GM21423 (cell line): ENCODE results near the gene IQSEC3.

Source experiments
- ATAC-seq: cut with Tn5 transposase; IDR thresholded peaks from one replicate; pipeline ENCODE4 v1.9.1; 2021; ENCODE audit warnings: mild to moderate bottlenecking, moderate library complexity; ENCODE audit not compliant: unreplicated experiment

Gene IQSEC3

DNA sequence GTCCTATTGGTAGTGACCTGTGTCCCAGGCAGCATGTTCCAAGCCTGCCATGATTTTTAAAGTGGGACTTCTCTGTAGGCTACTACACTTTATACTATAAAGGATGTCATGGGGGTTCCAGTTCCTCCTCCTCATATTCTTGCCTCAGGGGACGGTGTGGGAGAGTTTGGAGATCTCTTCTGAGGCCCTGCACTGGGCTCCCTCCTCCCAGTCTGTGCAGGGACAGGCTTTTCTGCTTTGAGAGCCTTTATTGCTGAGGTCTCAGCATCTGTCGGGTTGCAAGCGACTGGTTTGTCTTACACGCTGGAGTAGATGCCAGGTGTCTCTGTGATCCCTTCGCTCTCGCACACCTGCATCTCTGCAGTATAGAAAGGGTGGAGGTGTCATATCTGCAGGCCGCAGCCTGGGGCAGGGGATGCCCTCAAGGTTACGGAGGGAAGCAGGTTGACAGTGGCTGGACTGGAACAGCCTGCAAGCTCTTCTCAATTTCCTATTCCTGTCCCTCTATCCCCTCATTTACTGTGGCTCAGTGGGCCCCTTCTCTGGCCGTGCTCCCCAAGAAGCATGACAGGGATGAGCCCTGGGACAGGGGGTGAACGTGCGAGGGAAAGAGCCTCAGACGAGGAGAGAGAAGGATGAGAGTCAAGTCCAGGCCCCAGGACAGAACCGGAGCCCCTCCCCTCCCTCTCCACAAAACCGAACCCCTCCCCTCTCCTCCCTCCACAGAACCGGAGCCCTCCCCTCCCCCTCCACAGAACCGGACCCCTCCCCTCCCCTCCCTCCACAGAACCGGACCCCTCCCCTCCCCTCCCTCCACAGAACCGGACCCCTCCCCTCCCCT is 96.1 kb downstream of the IQSEC3 start:
- ATAC-seq = no peak

DNA sequence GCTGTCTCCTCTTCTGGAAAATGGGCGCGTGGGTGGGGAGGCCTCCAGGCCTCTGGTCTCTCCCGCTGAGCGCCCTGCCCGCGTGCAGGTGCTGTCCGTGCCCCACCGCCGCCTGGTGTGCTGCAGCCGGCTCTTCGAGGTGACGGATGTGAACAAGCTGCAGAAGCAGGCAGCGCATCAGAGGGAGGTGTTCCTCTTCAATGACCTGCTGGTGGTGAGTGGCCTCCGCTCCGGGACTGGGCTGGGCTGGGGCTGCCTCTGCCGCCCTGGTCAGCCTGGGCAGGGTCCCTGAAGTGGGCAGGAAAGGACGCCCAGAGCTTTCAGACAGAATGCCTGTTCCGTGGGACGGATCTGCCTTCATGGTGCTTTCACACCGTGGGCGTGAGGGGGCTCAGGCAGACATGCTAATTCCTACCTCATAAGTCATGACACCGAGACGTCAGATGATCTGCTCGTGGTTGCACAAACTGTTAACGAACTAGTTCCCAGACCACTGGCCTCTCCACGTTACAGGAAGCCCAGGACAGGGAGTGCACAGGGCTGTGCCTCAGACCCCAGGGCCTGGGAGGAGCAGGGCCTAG is 96.9 kb downstream of the IQSEC3 start:
- no peak for ATAC-seq

DNA sequence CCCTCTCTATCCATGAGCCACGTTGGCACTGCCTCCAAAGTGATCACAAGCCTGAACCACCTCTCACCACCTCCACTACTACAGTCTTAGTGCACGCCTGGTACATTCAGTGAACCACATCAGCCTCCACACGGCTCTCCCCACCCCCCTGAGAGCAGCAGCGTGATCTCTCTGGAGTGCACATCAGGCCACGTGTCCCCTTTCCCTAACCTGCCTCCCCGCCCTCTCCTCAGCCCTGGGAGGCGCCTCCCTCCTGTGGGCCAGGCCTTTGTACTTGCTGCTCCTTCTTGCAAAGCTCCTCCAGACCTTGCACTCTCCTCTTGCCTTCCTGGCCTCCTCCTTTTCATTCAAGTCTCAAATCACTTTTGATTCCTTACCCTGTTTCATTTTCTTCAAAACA is 97.6 kb downstream of the IQSEC3 start:
- no peak for ATAC-seq

DNA sequence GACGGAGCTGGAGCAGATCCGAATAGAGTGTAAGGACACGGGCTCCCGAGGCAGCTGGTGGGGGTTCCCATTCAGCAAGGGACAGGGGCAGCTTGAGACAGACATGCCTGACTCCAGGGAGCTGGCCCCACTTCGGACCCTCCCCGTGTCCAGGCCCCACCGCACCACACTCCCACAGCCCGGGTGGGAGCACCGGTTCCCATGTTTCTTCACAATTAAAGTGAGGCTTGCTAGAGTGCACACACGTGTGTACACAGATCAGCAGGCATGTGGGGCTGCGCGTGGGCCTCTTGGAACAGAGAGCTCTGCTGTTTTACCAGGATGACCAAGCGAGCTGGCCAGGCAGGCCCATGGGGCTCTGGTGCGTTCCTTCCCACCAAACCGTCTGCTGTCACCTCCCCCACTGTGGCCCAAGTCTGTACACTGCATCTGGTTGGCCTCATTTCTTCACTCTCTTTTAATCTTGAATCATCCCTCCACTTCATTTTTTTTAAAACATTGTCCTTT is 99.3 kb downstream of the IQSEC3 start:
- ATAC-seq = no peak

DNA sequence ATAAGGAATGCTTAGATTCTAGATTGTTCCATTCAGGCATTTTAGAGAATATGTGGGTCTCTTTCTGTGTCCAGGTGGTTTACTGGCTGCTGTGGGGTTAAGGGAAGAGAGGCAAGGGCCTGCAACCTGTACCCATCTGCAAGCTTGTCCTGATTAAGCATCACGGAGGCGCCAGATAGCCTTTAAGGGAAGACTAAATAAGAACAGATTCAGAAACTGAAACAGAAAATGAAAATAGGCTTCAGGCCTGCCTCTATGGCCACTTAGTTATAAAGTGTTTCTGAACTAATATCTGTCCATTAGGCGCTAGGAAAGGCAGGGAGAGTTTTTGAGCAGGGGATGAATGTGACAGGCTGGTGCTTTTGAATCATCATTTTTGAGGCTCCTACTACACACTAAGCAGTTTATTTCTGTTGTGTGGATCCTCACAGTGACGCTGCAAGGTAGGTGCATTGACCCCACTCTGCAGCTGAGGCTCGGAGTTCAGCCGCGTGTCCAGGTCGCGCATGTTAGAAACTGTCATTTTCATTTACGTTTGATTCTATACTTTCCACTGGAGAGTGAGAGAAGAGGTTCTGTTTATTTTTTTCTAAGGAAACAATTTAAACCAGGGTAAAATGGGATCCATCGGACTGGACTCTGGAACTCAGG is 100.0 kb downstream of the IQSEC3 start:
- no peak for ATAC-seq

DNA sequence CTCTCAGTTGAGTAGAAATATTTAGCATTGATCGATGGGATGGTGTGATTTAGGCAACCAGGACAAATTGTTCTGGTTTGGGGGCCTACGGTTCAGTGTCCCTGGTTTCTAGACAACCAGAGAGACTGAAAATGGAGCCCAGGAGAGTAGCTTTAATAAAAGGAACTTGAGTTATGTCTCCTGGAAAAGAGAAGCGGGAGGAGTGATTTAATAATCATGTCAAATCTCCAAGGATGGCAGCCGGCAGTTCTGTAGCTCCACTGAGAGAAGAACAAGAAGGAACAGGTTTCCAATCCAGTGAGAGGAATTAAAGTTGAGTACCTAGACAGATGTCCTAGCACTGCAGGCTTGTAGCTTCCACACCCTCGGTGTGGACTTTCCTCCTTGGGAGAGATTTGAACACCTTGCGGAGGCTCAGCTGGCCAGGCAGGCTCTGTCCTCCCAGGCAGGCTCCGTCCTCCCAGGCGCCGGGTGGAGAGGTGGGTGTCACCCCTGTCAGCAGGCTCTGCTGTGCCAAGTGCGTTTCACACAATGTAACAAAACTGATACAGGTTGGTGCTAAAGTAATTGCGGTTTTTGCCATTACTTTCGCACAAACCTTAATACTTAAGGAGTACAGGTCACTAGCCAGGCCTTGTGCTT is 101.5 kb downstream of the IQSEC3 start:
- ATAC-seq = no peak

DNA sequence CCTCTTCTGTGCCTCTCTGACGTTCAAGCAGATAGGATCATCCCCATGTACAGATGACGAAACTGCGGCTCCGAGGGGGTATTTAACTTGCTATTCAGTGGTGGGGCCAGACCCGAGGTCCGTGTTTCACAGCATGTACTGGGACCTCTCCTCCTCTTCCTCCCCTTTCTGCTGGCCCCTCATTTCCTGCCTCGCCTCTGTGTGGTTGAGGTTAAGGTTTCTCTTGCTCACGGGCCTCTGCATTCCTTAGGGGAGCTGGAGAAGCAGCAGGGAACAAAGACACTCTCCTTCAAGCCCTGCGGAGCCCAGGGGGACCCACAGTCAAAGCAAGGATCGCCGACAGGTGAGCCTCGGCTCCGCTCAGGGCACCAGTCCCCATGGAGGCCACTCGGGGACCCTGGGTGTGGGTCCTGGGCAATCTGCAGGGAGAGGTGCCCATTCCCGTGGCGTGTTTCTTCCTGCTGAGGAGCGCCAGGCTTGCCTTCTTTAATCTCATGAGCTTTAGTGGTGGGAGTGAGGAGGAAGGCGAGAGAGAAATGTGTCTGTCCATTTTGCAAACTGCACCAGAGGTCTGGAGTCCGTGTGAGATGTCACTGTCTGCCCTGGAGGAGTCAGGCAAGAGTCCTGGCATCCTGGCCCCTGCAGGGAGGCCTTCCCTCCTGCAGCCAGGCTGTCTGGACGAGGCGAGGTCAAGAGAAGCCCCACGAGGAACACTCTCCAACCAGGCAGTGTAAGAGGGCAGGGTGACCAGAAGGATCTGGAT is 102.4 kb downstream of the IQSEC3 start:
- no peak for ATAC-seq

DNA sequence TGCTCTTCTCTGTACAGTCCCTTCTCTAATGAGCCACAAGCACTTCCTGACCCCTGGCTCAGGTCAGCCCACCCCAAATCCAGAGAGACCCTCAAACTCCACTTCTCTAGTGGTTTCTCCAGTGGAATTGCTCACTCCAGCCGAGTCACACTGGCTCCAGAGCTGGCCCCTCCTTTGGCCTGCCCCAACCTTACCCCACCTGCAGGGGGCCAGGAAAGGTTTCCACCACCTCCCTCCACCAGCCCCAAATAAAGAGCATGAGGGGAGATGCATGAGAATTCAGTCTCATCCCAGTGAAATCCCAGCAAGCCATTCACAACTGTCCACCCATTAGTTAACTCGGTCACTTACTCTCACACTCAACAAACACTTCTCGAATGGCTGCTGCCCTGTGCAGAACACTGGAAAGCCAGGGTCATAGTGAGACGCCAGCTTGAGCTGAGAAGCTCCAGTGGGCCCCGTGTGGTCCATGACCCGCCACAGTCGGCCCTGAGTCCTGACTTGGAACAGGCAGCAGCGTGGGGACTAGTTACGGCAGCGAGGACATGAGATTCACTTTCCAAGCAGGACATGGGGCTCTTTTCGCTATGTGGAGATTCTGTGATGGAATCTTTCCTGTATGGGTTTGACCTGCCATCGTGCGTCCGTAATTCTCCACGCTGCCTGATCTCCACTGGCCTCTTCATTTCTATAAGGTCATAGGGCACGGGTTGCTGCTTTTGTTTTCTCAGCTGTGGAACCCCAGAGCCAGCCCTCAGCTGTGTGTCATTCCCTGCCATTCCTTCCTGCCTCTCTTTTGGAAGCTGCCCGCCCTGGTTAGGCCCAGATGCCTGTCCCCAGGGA is 103.2 kb downstream of the IQSEC3 start:
- no peak for ATAC-seq

DNA sequence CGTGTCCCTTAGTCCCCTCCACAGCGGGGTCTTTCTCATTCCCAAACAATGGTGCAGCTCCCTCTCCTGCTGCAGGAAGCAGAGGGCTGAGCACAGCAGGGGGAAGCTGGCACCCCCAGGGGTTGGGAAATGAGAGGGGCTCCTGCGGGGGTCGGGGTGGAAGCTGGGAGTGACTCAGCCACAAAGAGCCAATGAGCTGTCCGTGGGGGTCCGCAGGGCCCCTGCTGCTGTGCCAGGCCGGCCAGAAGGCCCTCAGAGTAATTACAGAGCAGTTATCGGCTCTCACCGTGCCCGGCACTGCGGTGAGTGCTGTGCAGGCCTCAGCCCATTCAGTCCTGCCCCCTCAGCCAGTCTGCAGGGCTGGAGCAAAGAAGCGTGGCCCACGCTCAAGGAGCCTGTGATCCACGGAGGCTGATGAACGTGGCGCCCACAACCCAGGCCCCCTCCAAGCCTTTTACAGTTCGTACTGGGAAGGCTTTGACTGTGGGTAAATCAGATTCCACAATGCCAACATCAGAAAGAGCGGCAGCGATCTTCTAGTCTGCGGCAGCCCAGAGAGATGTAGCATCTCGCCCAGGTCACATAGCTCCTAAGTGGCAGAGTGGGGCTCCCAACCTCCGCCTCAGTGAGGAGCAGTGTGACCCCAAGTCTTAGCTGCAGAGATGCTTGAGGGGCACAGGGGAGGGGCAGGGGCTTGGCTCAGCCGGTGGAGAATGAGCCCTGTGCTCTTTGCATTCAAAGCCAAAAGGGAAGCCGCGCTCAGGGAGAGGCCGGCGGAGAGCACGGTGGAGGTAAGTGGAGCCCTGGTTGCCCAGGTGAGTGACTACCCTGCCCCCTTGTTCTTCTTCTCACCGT is 104.0 kb downstream of the IQSEC3 start:
- no peak for ATAC-seq

DNA sequence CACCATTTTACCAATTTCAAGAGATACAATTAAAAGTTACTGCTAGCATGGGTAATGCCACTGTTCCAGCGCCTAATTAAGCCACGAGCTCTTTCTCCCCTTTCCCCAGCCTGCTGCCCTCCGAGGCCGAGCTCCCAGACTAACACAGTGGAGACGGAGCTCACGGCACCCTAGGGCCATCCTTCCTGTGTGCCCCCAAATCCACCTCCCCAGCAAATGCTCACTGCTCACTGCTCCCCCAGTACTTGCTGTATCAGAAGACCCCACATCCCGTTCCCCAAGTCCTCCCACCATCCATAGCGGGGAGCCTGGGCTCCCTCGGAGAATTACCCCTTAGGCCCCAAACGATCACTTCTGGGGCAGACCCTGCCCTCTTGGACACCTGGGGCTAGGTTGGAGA is 104.7 kb downstream of the IQSEC3 start:
- ATAC-seq = no peak

DNA sequence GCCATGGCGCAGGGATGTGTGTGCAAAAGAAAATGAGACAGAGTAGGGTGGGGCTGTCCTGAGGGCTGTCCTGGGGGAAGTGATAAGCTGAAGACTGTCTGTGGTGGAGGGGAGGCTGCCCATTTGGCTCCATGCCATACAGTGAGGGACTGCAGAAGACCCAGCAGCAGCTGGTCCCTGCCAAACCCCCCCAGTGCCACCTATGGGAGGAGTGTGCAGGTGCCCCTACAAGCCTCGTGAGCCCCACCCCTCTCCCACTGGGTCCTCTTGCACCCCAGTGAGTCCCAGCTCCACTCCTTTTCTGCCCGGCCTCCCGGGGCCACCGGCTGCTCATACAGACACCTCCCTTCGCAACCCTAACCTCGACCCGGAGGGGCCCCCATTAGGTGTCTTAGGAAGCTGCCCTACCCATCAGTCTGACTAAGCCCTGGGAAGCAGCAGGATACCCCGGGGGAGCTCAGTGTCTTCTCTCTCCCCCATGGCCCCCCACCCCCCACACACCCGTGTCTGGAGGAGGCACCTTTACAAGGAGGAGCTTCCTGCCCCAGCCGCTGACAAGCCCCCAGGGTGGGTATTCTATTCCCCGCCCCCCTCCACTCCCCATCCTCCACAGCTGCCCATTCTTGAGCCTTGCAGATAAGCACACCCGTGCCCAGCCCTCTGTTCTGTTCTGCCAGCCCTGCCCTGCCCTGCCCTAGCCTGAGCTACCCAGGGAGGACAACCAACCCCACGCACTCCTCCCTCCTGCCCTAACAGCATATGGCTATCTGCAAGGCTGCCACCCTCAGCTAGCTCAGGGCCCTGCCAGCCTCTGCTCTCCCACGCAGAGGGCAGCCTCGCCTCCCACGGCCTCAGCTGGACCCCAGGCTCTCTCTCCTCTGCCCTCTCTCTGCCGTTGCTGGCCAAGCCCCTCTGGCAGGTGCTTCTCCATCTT is 105.4 kb downstream of the IQSEC3 start:
- no peak for ATAC-seq

DNA sequence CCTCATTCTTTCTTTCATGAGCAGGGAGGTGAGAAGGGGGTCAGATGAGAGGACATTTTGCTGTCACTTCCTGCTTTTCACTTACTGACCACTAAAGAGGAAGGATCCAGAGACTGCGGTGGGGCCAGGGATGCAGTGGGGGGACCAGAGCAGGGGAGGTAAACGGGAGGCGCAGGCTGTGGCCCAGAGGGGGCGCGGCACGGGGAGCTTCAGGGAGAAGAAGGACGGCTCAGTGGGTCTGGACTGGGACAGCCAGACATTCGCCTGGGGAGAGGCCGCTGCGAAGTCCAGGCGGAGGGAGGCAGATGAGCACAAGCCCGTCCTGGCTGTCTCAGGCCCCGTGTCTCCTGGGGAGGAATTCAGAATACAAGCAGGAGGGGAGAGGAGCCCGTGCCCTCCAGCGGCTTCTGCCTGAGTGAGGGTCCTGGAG is 106.2 kb downstream of the IQSEC3 start:
- no peak for ATAC-seq

DNA sequence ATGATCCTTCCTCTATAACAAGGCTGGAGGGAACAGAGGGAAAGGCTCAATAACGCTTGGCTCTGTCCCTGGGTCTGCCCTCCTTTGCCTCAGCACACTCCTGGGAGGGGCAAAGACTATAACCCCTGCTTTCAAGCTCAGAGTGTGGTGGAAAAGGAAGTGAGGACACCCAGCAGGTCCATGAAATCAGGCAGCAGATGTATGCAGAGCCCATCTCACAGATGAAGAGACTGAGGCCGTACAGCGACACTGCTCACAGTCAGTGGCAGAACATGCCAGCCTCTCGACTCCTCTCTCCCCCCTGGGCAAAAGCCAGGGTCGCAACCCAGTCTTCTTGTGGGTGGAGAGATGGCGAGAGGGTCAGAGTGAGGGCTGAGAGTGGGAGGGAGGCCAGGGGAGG is 107.6 kb downstream of the IQSEC3 start:
- ATAC-seq = no peak

DNA sequence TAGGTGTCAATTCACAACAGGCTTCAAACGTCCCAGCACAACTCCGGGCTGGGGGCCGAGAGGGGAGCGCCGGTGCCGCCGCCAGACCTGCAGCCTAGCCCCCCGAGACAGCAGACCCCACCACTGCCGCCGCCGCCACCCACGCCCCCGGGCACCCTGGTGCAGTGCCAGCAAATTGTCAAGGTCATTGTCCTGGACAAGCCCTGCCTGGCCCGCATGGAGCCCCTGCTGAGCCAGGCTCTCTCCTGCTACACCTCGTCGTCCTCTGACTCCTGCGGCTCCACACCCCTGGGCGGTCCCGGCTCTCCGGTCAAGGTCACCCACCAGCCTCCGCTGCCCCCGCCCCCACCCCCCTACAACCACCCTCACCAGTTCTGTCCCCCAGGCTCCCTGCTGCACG is 108.0 kb downstream of the IQSEC3 start:
- no peak for ATAC-seq

DNA sequence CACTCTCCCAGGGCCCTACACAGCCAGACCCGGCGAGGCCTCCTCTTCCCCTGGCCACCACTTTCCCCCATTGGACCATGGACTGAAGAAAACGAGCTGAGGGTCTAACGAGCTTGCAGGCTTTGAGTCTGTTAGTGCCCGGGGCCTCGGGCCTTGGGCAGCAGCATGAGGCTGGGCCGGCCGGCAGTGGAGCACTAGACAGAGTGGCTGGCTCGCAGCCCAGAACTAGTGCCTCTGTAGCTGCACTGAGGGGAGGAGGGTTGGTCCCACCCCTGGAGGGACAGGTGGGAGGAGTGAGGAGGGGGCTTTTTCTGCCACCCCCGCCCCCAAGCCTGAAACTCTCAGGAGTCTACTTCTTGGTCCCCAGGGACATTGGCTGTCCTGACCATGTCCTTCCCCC is 108.7 kb downstream of the IQSEC3 start:
- no peak for ATAC-seq

DNA sequence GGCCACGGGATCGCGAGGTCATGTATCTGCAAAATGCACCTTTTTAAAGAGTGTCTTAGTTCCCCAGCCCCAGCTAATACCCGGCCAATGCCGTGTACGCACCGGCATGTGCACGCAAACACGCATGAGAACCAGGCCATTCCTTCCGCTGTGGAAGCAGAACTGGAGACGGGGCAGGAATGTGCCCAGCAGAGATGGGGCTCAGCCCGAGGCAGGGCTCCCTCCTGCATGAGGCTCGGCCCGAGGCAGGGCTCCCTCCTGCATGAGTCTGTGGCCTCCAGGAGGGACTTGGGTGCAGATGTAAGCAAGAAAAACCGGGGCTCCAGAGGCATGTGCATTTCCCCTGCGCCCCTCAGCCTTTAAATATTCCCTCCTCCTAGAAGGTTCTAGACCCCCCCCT is 109.2 kb downstream of the IQSEC3 start:
- ATAC-seq = no peak

DNA sequence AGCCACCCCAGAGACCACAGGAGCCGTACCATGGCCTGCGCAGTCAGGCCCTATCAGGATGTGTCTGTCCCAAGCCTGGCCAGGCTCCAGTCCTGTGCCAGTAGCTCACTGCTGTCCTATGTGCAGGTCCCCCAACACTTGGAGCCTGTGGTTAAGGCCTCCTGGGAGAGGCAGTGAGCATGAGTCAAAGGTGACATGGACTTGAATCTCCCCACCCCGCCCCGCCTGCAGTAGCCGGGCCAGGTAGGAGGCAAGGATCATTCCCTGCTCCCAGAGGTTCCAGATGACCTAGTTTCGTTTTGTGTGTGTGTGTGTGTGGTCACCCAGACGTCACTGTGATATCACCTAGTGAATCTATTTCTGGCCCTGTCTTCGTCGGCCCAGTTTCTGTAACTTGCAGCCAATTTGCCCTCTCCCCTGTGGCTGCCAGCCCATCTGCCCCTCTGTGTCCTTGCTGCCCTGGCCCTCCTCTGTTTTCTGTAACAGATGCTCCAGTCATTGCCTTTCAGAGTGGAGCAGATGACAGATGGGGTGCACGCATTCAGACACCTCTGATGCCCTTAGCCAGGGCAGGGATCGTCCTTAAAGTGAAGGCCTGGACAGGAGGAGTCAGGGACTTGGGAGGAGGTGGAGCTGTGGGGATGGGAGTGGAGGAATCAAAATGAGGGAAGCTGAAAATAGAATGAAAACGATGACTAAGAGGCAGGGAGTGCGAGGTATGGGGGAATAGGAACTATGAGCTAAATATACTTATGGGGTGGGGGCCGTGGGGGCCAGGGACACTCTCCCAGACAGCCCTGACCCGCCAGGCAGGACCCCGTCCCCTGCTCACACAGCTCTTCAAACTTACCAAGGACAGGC is 110.0 kb downstream of the IQSEC3 start:
- ATAC-seq = no peak
